D341Med (cell line): Measurements from ENCODE around the gene NPFF.
"Not testable (repeated sequence)": the region's sequence is repeated elsewhere in the genome, so short reads cannot be mapped to it uniquely, and the experiment has no call there.

ENCODE experiments used
- DNase-seq: peaks from one replicate; pipeline ENCODE4 v3.0.0; 2012; ENCODE audit warnings: low spot score

Gene NPFF, protein sequence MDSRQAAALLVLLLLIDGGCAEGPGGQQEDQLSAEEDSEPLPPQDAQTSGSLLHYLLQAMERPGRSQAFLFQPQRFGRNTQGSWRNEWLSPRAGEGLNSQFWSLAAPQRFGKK

DNA sequence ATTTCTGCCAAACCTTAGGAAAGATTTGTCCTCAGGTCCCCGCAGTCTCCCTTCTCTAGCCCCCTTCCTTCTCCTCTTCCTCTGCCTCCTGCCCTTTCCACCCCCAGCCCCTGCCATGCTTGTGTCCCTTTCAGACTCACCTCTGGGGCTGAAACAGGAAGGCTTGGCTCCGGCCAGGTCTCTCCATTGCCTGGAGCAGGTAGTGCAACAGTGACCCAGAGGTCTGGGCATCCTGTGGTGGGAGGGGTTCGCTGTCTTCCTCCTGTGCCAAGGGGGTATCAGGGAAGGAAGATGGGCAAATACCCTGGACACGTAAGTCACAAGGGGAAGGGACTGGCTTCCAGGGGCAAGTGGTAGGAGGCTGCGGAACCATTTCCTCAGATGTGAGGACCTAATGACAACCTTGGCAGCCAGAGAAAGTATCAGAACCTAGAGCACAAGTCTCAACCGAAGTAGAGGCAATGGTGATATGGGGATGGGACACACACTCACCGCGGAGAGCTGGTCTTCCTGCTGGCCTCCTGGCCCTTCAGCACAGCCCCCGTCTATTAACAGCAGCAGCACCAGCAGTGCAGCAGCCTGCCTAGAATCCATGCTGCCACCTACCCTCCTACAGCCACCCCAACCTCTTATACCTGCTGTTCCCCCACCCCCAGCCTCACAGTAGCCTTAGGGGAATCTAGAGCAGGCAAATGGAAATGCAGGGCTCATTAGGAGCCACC is at the start of gene NPFF:
Gene NPFF (minus strand): TSS at position 604 of the 722 bp plus-strand sequence. CDS start 10 bp downstream, at position 594.
- no peak for DNase-seq

DNA sequence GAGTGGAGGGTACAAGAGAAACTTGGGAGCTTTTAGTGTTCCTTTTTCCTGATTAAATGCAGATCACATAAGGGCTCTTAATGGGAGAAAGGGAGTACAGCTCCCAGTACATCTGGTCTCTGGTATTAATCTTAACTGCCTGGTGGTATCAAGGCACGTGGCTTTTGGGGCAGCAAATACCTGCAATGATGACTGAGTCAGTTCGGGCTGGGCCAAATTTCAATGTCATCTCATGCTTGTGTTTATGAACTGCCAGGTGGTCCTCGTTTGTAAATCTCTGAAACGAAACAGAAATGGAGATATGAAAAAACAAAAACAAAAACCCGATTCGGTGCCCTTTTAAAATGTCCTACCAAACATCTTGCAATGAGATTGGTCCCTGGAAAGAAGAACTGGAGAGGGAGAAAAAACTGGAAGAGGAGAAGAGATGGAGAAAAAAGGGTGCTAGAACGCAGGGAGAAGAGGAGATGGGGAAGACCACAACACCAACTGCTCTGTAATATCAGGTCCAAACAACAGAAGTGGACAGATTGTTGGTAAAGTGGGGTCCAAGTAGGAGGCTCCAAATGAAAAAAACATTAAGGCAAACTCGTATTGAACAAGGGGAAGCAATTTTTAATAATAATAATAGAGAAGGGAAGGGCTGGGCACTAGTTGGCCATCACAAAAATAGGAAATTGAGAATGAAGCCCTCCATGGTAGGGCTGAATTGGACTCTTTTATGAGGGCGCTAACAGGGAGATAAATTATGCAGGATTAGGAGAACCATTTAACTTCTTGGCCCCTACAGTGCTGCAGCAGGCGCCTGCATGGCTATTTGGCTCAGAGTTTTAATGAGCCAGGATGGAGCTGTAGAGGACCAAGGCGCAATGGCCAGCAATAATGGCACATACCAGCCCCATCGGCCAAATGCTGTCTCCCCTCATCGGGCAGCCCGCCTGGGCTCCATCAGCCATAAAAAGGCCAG is 45.4 kb upstream of the NPFF start:
- no peak for DNase-seq

DNA sequence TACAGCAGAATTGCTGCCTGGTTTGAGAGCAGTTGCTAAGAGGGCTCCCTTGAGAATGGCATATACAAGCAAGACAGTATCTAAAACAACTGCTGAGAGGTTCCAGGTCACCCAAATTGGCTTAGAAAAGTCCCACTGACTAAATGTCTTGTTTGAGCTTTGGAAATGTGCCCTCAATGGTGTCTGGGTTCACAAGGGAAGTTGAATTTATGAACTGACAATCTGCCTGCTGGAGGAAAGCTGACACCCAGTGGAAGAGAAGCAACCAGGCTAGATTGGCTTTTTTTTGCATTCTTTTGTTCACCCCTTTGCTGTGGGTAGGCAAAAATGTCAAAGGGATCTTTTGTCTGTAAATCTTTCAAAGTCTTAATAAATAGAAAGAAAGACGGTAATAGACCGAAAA is 44.6 kb upstream of the NPFF start:
- DNase-seq: no peak

DNA sequence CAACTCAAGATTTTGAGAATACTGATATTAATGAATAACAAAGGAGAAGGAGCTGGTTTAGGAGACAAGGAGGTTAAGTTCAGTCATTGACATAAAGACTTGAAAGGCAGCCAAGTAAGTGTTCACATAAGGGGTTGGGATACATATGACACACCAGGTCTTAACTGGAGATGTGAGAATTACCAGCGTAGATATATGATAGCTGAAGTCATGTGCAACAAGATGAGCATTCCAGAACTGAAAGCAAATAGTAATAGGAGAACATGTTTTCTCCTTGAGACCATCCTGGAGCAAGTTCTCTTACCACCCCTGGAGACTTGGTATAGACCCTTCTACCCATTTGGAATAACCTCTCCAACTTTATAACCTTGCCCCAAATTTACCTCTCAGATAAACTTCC is 43.3 kb upstream of the NPFF start:
- no peak for DNase-seq

DNA sequence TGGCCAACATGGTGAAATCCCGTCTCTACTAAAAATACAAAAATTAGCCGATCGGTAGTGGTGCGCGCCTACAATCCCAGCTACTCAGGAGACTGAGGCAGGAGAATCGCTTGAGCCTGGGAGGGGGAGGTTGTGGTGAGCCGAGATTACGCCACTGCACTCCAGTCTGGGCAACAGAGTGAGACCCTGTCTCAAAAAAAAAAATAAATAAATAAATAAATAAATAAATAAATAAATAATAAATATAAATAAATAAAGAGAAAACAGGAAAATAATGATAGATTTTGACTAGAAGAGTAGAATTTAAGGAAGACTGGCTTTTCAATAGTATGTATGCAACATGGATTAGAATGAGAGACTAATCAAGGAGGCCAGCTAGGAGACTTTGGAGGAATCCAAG is 42.8 kb upstream of the NPFF start:
- DNase-seq: not testable (repeated sequence)

DNA sequence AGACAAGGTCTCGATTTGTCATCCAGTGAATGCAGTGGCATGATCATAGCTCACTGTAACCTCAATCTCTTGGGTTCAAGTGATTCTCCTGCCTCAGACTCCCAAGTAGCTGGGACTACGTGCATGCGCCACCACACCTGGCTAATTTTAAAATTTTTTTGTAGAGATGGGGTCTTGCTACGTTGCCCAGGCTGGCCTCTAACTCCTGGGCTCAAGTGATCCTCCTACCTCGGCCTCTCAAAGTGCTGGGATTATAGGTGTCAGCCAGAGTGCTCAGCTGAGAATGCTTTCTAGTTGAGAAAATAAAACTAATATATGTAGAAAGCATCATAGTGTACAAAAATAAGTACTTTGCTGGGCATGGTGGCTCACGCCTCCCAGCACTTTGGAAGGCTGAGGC is 41.1 kb upstream of the NPFF start:
- not testable (repeated sequence) for DNase-seq

DNA sequence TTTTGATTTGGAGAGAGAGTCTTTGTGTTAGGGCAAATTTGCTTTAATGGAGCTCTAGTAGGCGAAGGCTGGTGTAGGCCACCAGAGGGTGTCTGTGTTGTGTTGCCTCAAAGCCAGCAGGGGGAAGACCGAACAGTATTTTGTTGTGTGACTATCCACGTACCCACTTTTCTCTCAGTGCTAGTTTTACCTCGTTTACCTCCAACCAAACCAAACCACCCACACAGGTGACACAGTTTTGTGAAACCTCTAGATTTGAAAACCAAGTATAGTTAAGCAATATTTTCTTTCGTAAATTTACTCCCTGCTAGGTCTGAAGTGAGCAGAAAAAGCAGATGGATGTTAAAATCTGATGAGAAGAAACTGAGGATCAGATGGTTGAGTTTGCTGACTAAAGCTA is 36.3 kb upstream of the NPFF start:
- peak; percentile 80 for DNase-seq

DNA sequence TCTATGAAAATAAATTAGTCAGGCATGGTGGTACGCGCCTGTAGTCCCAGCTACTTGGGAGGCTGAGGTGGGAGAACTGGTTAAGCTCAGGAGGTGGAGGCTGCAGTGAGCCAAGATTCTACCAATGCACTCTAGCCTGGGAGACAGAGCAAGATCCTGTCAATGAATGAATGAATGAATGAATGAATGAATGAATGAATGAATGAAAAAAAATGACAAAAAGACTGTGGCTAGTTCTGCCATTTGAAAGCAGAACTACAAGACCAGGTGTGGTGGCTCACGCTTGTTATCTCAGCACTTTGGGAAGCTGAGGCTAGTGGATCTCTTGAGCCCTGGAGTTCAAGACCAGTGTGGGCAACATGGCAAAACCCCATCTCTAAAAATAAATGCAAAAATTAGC is 32.2 kb upstream of the NPFF start:
- DNase-seq: no peak

DNA sequence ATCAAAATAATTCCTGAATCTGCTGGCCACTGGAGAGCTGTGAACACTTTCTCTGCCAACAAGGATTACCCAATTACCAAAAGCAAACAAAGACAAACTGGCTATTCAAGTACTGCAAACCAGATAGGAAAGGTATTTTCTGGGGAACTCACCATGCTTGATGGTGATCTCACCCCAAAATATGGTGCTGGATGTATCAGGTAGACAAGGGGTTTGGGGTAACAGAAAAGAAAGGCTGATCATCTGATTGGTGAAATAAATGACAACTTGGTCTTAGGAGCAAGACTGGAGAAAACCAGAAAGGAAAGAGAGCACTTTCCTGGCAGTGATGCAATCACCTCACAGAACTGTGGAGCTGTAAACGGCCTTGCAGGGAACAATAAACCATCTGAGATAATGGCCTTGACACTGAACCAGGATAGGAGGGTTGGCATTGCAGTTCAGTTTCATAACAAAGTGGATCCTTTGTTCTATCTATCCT is 31.0 kb upstream of the NPFF start:
- no peak for DNase-seq

DNA sequence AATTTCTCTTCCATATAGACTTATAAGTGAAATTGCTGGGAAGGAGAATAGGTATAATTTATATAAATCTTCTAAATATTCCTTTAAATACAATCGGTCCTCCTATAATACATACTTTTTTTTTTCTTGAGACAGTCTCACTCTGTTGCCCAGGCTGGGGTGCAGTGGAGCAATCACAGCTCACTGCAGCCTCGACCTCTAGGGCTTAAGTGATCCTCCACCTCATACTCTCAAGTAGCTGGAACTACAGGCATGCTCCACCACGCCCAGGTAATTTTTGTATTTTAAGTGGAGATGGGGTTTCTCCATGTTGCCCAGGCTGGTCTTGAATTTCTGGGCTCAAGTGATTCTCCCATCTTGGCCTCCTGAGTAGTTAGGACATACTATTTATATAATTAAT is 29.7 kb upstream of the NPFF start:
- no peak for DNase-seq

DNA sequence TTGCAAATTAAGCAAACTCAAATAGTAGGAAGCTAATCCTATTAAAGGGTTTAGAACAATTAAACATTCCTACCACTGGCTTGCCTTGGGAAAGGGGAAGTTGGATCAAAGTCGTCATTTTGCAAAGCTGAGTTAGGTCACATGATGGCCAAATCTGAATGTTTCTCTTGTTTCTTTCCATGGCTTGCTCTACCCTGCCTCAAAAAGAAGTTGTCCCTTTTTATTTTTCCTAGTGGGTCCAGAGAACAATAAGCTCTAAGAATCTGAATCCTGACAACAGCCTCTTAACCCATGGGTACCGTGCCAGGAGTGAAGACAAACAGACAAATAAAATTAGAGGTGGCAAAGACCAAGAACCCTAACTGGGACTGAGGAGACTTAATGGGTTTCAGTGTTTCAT is 26.2 kb upstream of the NPFF start:
- no peak for DNase-seq

DNA sequence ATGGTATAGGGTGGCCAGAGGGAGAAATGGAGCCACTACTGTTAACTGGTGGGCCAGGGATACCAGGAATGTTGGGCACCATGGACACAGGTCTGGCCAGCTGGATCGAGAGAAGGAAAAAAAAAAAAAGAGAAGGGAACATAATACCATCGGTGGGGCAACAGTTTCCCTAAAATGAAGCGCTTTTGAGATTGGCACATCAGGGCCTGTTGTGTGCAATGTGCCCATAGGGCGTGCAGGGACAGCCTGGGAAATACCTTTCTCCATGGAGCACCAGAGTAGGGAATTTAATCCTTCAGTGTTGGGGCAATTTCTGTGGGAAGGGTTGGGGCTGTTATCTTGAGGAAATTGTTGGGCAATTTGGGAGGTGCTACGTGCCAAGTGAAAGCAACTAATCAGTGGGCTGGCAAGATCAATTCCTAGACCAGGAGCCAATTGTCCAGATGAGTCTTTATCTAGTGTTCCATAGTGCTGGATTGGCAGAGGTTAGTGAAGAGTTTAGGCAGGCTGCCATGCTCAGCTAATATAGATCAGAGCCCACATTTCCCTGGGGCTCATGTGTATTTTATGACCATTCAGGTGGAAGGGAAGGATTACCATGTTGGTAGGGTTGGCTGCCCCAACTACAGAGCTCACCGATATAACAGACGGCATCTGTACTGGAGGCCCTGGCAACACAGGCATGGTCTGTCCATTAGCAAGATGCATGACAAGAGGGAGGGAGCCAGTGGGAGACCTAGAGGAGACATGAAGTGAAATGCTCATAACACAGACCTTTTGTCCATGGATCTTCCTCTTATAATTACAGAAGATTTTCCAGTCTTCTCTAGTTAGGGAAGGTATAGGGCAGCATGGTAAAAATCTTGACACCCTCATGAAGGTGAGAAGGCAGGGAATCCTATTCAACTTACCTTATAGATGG is 25.5 kb upstream of the NPFF start:
- DNase-seq: no peak

DNA sequence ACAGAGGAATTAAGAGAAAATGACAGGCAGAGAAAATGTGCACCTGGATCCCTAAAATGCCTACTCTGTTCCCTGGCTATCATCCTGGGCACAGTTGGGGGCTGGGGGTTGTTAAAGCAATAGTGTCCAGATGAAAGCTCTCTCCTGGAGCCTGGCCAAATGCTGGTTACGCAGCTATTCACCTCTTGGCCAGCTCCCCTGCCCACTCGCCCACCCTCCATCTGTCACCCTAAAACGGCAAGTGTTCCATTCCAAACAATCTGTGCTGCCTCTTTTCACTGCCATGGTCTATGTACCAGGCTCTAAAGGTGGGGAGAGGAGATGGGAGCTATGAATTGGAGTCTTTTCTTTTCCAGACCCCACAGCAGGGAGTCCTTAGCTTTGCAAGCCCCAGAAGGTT is 24.7 kb upstream of the NPFF start:
- no peak for DNase-seq

DNA sequence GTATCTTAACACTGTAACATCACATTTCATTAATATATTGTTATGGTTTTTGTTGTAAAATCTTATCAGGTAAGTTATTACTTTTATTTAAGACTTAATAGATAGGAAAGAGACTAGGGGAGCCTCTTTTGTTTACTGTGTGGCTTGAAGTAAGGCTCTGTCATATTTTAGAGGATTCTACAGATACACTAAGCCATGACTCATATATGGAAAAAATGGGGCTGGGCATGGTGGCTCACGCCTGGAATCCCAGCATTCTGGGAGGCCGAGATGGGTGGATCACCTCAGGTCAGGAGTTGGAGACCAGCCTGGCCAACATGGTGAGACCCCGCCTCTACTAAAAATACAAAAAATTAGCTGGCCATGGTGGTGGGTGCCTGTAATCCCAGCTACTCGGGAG is 23.6 kb upstream of the NPFF start:
- no peak for DNase-seq

DNA sequence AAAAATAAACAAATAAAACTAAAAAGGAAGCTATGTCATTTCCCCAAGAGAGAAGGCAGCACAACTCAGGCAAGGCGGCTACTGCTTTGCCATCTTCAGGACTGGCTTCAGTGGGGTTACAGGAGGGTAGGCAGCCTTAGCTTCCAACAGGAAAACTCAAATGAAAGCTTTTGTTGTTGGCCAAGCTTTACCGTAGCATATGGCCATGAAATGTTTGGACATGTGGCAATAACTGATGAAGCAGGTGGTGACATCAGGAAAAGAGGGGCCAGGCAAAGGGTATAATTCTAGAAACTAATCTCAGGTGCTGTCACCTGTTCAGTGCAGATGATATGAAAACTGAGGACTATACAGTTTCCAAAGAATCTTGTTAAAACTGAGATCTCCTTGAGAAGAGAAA is 22.8 kb upstream of the NPFF start:
- no peak for DNase-seq

DNA sequence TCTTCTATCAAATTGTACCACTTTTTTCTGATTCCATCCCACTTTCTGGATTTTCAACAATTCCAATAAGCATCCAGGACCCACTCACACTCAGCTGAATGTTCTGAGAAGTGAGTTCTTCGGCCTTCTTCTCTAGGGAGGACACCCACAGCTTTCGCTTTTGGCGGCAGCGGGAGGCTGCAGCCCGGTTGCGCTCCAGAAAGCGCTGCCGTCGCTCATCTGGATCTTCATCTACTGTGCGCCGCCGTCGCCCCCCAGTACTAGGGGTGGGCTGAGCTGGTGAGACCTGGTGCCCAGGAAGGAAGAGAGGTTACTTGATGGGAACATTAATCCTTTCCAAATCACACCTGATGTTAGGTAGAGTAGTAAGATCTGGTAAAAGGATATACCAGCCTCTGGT is 17.2 kb upstream of the NPFF start:
- no peak for DNase-seq

DNA sequence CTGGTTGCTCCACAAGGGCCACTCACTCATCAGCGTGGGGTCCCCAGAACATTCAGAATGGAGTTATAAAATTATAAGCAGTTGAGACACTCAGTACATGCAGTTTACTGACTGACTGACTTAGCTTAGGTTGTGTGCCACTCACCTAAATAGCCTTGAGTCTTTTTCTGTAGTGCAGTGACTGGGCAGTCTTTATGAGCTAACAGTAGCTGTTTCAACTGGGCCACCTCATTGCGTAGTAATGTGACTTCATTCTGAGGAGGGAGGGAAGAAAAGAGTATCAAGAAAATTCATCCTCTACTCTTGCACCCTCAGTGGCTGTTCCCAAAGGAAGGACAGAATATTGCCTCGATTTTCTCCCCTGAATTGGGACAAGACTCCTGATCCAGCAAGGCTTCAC is 15.8 kb upstream of the NPFF start:
- no peak for DNase-seq

DNA sequence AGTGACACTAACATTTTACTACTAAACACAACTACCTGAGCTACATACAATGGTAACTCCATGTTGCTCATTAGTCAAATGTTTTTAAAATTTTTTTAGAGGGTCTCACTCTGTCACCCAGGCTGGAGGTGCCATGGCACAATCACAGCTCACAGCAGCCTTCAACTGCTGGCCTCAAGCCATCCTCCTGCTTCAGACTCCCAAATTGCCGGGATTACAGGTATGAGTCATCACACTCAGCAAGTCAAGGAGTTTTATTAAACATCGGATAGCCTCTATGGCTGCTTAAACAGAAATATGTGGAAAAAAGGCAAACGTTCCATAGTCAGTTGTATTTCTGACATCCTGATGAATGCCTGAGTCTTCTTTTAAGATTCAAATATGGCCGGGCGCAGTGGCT is 11.1 kb upstream of the NPFF start:
- no peak for DNase-seq

DNA sequence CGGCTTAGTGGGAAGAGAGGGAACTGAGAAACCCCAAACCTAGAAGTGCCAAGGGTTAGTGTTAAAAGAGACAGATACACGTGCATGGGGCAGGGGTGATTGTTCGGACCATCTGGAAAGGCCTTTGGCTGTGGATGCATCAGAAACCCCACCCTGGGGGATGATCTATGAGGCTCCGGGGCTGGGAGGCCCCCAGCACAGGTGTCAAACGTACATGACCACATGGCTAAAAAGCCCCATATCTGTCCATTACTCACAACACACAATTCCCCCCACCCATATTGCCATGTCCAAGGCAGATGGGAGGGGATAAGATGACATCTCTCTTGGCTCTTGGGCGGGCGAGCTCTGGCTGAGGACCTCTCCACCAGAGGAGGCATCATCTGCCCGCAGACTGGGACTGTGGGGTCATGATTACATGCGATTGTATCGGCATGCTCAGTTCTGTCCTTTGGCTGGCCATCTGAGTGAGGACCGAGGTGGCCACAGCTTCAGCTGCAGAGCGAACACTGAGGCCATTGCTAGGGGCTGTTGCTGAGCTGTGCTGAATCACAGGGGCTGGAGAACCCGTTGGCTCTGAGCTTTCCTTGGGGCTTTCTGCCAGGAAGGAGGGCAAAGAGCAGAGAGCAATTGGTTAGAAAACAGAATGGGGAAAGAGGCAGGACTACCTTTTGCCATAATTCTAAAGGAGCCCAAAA is 9.6 kb upstream of the NPFF start:
- no peak for DNase-seq

DNA sequence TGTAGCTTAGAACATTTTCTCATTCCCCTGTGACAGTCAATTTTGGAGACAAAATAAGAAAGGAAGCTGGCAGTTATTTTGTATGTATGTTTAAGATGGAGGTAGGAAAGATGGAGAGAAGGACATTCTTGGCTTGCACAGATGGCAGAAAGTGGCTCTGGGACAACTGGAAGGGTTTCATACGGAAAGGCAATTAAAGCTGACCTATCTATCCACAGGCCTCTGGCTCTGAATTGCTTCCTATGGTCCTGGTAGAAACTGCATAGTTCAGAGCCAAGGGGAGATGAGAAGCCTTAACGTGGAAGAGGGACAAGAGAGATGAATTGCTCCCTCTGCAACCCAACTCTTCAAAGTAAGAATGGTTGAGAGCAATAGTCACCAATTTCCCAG is 8.0 kb upstream of the NPFF start:
- no peak for DNase-seq

DNA sequence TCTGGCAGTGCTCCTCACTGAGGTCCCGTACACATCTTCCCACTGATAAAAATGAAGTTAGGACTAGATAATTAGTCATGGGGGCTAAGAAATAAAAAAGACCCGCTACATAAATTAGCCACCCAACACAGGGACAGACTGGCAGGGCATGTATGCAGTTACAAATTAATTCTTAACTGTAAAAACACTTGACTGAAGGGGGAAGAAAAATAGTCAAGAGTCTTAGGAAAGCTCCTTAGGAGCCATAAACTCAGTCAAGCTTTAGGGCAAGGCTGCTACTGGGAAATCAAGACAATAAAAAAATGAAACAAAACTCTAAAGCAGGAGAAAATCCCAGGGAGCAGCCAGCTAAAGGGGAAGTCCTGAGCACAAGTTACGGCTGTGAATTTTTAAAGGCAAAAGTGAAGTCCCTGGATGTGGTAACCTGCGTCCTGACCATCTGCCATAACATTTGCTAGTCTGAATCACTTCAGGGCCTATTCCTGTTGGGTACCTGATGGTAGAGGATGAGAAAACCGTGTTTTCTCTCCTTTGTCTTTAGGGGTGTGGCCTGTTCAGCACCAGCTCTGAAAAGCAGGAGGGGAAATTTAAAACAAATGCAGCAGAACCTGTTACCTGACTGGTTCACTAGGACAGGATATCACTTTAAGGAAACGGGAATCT is 7.5 kb upstream of the NPFF start:
- no peak for DNase-seq
